ENCODE data around the gene HSP90AB1.

The HSP90AB1 gene

GRCh38 chr6:44235891-44236516 lies 10.9 kb upstream of the HSP90AB1 start:
- no peak for DNase-seq (ENCODE audit: low read depth)

- peak; percentile 54 for DNase-seq (ENCODE audit: low read depth)
Measured at GRCh38 chr6:44237021-44237812, 9.7 kb upstream of the HSP90AB1 start.

- peak; percentile 67 for DNase-seq (ENCODE audit: low read depth)
Measured at GRCh38 chr6:44237813-44238433, 9.0 kb upstream of the HSP90AB1 start.

- no peak for DNase-seq (ENCODE audit: low read depth)
Measured at GRCh38 chr6:44238687-44239350, 8.1 kb upstream of the HSP90AB1 start.

GRCh38 chr6:44243345-44243744 lies 3.6 kb upstream of the HSP90AB1 start:
- DNase-seq (ENCODE audit: low read depth), result no peak

GRCh38 chr6:44245391-44245911 lies 1.4 kb upstream of the HSP90AB1 start:
- DNase-seq (ENCODE audit: low read depth), result no peak

- DNase-seq (ENCODE audit: low read depth), result peak; percentile 79
Measured at GRCh38 chr6:44245912-44246662, 814 bp upstream of the HSP90AB1 start.

- DNase-seq (ENCODE audit: low read depth), result peak; percentile 89
Measured at GRCh38 chr6:44247338-44248302, 719 bp downstream of the HSP90AB1 start.

- DNase-seq (ENCODE audit: low read depth), result no peak
Measured at GRCh38 chr6:44248579-44248978, 1.7 kb downstream of the HSP90AB1 start.

- DNase-seq (ENCODE audit: low read depth), result no peak
Measured at GRCh38 chr6:44249082-44249748, 2.3 kb downstream of the HSP90AB1 start.

- DNase-seq (ENCODE audit: low read depth), result no peak
Measured at GRCh38 chr6:44250067-44250717, 3.3 kb downstream of the HSP90AB1 start.

- no peak for DNase-seq (ENCODE audit: low read depth)
Measured at GRCh38 chr6:44250718-44251123, 3.8 kb downstream of the HSP90AB1 start.

GRCh38 chr6:44251576-44252524 lies 4.9 kb downstream of the HSP90AB1 start:
- DNase-seq (ENCODE audit: low read depth), result no peak

- no peak for DNase-seq (ENCODE audit: low read depth)
Measured at GRCh38 chr6:44253307-44254101, 6.6 kb downstream of the HSP90AB1 start.

- no peak for DNase-seq (ENCODE audit: low read depth)
Measured at GRCh38 chr6:44254191-44255104, 7.5 kb downstream of the HSP90AB1 start.

GRCh38 chr6:44255105-44255808 lies 8.4 kb downstream of the HSP90AB1 start:
- no peak for DNase-seq (ENCODE audit: low read depth)
